GM12864 (cell line): ENCODE measurements around the gene EVA1A.

Source experiments
- DNase-seq: peaks from one replicate; pipeline ENCODE4 v3.0.0-alpha.2; 2011; ENCODE audit warnings: low read depth
- H3K4me3 ChIP-seq: 2 replicates; pipeline ENCODE4 v1.5.1; 2011; ENCODE audit warnings: mild to moderate bottlenecking, low read depth, low read length, control low read depth
- TF ChIP-seq, protein P1 (sequence below): IDR thresholded peaks from 2 replicates; pipeline ENCODE4 v1.5.1; 2011; ENCODE audit warnings: low read depth, mild to moderate bottlenecking, moderate library complexity, low read length, control low read depth, inconsistent platforms; ENCODE audit errors: missing control alignments

EVA1A gene

DNA sequence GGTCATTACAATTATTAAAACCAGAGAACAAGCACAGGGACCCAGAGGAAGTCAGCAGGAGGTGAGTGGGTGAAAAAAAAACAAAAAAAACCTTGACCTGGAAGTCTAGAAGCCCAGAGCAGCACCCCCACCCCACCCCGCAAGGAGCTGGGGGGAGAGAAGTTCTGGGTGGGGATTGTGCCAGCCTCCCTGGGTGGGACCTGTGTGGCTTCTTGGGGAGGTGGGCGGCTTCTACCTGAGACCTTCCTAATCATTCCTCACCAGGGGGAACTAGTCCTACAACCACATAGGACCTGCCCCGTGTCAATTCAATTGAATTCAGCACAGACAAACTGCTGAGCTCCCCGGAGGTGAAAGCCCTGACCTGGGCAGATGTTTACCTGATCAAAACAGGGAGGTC is 17.3 kb downstream of the EVA1A start:
- H3K4me3 ChIP-seq: no peak overlapping the region
- TF ChIP-seq, protein P1, sequence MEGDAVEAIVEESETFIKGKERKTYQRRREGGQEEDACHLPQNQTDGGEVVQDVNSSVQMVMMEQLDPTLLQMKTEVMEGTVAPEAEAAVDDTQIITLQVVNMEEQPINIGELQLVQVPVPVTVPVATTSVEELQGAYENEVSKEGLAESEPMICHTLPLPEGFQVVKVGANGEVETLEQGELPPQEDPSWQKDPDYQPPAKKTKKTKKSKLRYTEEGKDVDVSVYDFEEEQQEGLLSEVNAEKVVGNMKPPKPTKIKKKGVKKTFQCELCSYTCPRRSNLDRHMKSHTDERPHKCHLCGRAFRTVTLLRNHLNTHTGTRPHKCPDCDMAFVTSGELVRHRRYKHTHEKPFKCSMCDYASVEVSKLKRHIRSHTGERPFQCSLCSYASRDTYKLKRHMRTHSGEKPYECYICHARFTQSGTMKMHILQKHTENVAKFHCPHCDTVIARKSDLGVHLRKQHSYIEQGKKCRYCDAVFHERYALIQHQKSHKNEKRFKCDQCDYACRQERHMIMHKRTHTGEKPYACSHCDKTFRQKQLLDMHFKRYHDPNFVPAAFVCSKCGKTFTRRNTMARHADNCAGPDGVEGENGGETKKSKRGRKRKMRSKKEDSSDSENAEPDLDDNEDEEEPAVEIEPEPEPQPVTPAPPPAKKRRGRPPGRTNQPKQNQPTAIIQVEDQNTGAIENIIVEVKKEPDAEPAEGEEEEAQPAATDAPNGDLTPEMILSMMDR: no peak
- no peak for DNase-seq

DNA sequence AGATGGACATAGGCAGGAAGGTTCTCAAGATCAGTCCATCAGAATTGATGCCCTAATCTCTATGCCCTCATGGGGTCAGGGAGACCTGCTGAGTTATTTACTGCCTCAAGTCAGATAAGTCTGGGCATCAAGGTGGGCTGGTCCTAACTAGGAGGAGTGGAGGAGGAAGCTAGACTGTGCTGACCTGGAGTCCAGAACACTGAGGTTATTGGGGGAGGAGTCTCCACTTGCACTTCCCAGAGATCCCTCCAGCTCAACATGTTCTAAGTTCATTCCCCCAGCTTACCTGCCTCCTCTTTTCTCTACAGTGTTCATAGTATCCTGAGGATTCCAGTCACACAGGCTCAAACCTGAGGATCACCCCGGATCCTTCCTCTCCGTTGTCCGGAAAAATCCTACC is 19.3 kb downstream of the EVA1A start:
- TF ChIP-seq, protein P1: no peak
- H3K4me3 ChIP-seq: no peak overlapping the region
- no peak for DNase-seq

DNA sequence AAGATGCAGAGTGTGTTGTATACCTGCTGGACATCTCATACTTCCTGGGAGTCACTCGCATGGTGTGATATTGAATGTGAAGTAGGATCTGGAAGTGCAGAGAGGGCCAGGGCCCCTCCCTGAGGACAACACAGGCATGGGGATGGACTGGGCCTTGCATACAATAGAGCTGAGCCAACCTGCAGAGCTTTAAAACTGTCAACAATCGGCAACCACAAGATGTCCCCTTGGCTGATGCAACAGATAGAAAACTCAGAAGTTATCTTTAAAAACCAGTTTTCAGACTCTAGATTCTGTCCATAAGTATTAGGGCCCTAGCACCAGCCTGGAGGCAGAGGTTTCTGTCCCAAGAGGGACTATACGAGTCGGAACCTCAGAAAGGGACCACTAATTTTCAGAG is 19.7 kb downstream of the EVA1A start:
- TF ChIP-seq, protein P1: no peak
- no peak overlapping the region for H3K4me3 ChIP-seq
- DNase-seq: no peak

DNA sequence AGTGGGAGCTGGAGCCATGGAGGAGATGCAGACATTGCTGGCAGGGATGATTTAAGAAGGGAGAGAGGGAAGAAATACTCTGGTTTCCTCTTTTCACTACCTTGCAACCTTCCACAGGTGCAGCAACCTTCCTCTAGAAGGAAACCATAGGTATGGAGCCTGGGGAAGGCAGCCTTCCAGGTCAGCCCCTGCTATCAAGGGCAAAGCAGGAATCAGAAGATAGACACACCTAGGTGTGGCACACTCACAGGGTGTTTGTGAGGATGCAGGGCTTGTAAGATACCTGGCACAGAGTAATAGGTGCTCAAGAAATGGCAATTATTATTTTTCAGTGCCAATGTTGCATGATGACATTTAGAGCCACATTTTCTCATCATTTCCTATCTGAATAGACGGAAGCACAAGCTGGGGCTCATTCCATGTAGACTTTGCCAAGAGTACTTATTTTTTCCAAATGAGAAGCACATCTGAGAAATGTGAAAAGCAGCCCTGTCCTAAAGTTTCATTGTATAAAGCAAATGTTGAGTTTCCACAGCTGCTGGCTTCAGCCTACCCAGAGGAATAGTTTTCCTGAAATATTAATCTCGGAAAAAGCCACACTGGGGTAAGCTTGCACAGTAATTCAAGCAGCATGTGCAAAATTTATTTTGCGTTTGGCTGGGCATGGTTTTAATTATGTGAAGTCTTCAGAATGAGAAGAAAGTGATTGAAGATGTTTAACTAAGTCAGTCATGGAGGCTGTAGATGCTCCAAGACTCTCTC is 20.6 kb downstream of the EVA1A start:
- no peak for DNase-seq
- TF ChIP-seq, protein P1: no peak
- H3K4me3 ChIP-seq: no peak overlapping the region

DNA sequence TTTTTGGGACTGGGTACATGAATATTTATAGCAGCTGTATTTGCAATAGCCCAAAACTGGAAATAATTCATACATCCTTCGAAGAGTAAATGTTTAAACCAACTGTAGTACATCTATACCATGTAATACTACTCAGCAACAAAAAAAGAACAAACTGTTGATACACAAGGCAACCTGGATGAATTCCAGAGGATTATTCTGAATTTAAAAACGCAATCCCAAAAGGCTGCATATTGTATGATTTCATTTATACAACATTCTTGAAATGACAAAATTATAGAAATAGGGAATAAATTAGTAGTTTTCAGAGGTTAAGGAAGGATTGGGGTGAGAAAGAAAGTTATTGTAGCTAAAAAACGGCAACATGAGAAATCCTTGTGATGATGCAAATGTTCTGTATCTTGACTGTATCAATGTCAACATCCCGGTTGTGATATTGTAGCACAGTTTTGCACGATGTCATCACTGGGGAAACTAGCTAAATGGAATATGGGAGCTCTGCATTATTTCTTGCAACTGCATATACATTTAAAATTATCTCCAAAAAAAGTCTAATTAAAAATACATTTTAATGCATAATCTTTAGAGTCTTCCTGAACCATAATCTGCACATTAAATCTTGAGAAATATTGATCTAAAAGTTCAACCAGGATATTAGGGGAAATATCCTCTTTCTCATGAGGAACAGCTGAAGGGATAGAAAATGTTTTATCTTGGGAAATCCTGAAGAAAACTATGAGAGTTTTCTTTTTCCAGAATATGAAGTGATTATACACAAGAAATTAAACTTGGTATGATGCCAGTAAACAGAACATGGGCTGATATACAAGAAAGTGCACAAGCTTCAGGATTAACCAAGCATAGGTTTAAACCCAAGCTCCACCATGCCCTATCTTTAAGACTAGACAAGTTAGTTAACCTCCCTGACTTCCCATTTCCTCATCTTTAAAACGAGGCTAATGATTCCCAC is 21.9 kb downstream of the EVA1A start:
- DNase-seq: no peak
- H3K4me3 ChIP-seq: no peak overlapping the region
- TF ChIP-seq, protein P1: no peak

DNA sequence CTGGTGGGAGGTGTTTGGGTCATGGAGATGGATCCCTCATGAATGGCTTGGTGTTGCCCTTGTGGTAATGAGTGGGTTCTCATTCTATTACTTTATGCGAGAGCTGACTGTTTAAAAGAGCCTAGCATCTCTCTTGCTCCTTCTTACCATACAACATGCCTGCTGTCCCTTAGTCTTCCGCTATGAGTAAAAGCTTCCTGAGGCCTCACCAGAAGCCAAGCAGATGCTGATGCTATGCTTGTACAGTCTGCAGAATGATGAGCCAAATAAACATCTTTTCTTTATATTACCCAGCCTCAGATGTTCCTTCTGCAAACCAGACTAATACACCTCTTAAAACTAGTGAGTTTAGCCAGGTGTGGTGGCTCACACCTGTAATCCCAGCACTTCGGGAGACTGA is 23.1 kb downstream of the EVA1A start:
- H3K4me3 ChIP-seq: no peak overlapping the region
- DNase-seq: no peak
- TF ChIP-seq, protein P1: no peak
